ENCODE data around the gene ICAM3.

ICAM3 gene

DNA sequence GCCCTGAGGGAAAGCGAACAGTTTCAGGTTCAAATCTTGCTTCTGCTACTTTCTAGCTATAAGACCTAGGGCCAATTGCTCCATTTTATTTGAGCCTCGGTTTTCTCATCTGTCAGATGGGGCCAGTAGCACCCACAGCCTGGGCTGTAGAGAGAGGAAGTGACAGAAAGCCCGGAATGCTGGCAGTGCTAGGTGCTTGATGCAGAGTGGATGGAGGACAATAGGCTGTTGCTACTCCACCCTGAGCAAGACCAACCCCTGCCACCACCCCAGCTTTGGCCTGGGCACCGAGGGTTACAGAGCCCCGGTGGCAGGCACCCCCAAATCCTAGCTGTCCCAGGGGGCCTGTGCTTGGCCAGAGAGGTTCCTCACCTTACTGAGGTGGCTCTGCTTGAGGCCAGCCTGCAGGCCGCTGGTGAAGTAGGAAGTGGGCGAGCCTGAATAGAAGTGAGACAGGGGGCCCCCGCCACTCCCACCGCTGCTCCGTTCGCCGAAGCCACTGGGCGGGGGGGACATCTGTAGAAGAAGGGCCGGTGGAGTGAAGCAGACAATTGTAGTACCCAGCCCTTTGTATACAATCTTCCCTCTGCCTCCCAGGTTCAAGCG is 21.5 kb downstream of the ICAM3 start:
- FAIRE-seq: no peak

DNA sequence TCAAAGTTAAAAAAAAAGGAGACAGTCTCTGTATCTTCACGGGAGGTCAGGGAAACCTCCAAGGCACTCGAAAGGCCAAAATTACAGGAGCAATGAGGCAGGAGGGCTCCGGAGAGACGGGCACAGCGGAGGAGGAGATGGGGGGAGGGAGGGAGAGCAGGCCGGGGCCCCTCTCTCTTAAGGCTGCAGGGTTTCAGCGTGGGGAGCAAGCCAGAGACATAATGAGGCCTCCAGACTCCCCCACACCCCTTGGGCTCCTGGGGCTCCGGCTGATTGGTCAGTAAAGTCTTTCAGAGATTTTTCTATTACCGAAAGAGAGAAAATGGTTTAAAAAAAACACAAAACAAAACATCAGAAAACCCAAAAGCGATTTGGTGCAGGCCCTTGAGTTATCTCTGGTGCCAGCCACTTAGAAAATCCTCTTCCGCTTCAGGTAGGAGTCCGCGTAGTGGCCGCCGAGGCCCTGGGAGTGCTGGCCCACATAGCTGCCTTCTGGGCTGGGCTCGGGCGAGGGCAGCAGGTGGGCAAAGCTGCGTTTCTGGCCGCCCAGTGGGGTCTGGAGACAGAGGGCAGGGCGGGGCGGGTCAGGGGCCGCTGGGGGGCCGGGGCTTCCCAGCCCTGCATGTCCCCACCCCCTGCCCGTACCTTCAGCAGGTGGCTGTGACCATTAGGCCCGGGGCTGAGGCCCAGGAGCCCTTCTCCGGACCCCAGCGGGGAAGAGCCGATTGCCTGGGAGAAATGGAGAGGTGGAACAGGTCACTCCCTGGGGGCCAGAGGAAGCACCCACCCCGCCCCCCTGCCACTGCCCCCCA is 22.2 kb downstream of the ICAM3 start:
- no peak for FAIRE-seq

DNA sequence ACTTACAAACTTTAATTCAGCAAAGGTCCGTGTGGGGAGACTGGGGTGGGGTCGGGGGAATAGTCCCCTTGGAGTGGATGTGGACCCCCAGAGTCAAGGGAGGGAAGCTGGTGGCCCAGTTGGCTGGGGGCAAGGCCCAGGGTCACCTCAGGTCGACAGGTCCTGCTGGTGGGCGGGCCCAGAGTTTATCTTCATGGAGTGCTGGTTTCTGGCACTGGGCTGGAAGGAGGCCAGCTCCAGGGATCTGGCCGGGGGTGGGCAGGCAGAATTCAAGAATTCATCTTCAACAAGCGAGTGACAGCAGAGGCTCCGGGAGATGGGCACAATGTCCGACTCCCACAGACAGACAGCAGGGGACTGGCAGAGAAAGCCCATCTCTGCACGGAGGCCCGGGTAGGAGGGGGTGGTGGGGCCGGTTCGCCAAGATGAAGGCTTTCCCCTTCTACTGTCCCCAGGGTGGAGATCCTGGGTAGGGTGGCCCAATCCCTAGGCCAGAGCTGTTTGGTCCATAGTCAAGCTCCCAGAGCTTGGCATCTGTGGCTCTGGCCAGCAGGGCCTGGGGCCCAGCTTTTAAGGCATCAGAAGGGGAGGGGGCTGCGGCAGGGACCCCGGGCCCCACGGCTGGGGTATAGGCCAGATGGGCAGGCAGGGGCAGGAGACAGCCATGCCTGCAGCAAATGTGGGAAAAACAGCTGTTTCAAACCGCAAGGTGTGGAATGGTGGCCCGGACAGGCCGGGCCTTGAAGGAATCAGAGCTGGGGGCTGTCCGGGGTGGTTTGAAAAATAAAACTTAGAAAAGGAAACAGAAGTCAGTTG is 23.0 kb downstream of the ICAM3 start:
- FAIRE-seq: no peak

DNA sequence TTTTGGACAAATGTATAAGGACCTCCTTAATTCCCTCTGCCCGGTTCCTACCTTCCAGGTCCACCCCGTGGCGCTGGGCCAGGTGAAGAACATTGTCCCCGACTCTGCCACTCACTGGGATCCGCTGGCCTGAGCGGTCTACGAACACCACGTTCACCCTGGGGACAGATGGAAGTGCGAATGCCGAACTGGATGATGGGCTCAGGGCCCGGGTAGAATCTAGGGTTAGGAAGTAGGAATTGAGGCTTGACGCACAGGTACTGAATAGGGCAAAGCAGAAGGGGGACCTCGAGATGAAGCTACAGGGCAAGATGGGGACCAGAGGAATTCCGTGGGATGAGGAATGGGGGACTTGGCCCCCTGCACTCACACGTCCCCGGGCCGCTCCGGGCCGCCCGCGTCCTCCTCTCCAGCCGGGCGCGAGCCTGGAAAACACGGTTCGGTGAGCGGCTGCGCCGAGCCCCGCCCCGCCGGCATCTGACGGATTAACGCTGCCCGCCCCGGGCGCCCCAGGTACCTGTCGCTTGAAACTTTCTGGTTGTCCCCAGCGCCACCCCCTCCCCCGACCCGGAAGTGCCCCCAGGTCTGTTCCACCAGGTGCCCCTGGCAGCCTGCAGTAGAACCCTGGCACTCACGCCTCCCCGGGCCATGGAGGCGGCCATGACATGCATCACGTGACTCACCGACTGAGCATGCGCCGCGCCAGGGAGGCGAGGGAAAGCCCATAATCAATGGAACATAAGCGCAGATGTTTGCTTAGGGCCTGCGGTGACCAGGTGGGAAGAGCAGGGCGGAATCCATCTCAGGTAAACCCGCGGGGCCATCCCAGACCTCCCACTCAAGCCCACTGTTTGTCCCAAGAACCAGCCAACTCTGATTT is 23.8 kb downstream of the ICAM3 start, which contains the start of gene FDX2:
TSS of gene FDX2 (minus strand) at position 681 of the 880 bp plus-strand sequence. CDS start at position 662, 19 bp downstream.
- no peak for FAIRE-seq

DNA sequence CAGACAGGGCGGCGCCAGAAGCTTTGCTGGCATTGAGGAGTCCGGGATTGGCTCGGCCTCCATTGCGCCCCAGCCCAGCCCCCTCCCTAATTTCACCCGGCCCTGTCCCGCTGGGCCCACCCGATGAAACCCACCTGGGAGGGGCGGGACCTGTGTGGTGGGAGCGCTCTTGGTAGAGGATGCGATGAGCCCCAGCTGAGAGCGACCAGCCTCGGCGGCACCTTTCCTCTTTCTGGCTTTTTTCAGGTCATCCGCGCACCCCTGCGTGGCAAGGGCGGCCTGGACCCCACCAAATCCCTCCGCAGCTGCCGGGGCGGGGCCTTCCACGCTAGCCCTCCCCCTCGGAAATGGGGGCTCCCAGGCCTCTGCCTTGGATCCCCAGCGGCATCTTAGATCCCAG is 30.0 kb downstream of the ICAM3 start, which contains the start of gene ZGLP1:
TSS of gene ZGLP1 (minus strand) at position 393 of the 400 bp plus-strand sequence.
- no peak for FAIRE-seq

DNA sequence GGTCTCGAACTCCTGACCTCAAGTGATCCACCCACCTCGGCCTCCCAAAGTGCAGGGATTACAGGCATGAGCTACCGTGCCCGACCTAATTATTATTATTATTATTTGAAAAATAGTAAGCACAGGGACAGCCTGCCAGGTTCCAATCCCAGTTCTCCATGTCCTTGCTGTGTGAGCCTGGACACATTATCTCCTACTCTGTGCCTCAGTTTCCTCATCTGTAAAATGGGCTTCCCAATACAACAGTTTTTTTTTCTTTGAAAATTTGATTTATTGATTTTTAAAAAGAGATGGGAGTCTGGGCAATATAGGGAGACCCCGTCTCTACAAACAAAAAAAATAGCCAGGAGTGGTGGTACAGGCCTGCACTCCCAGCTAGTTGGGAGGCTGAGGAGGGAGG is 33.1 kb downstream of the ICAM3 start:
- FAIRE-seq: no peak

DNA sequence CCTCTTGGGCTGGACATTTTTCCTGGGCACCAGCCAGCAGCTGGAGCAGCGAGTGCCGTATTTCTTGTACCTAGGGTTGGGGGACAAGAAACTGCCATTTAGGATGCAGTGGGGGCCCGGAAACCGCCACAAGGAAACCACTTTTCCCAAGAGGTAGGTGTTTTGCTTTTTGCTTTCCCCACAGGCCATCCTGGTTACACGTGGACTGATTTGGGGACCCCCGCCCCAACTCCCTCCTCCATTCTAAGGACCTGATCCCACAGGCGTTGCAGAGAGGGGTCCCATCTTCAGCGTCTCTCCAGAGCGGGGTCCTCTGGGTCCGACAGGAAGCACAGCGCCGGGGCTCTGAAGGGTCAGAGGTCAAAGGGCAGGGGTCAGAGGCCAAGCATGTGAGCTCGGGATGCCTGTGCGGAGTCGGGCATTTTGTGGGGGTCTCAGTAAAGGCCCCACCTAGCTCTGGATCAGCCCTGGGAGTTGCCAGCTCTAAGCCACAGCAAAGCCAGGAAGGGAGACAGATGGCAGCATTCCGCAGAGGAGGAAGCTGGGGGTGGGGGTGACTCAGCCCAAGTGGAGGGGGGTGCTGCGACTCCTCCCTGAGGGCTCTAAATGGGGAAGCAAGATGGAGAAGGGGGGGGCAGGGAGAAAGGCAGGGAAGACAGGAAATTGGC is 34.2 kb downstream of the ICAM3 start:
- FAIRE-seq: no peak

DNA sequence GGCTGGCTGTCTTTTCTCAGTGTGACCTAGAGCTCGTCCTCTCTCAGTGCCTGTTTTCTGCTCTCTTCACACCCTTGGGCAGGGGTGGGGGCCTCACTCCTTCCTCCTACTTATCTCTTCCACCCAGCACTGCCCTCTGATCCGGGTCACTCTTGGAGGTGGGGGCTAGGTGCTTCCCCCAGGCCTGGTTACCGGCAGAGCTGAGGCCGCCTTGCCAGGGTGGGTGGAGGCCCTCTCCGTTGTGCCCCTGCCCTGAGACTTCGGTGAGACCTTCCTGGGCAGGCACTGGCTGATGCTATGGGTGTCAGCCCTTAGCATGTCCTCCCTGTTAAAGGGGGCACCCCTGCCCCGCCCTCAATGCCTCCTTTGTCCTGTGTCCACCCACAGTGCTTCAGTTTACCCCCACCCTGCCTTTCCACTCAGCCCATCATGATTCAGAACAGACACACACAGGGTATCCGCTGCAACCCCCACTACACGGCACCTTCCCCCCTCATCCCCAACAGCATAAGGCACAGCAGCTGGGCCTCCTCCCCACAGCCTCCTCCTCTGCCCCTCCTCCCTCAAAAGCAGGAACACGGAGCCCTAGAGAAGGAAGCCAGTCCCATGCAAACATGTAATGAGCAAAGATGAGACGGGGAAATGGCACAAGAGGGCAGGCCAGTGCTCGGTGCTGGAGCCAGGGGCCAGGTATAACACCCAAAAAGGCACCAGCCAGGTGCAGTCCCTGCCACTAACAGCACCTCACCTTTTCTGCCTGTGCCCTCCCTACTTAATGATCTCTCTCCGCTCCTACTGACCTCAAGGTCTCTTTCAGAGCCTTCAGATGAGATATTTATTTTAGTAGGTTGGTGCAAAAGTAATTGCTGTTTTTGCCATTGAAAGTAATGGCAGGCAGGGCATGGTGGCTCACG is 39.6 kb downstream of the ICAM3 start:
- no peak for FAIRE-seq

DNA sequence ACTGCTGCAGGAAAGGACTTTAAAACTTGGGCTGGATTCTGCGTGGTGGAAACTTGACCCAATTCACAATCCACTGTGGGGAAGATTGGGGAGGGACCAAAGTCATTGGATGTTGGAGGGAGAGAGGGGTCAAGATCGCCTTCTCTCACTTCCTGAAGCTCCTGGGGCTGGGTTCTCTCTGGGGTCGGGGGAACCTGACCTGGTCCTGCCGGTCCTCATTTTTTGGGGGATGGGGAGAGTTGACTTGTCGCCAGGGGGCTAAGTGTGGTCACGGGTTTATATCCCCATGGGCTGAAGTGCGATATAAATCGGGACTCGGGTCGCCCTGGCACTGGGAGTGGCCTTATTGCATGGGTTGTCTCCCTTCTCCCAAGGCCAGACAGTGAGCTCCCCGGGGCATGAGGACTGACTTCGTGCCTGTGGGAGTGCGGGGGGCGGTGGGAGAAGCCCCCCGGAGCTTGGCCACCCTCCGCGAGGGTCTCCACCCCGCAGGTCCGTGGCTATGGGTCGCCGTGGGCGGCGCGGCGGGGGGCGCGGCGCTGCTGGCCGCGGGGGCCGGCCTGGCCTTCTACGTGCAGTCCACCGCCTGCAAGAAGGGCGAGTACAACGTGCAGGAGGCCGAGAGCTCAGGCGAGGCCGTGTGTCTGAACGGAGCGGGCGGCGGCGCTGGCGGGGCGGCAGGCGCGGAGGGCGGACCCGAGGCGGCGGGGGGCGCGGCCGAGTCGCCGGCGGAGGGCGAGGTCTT is 43.4 kb downstream of the ICAM3 start:
- no peak for FAIRE-seq

DNA sequence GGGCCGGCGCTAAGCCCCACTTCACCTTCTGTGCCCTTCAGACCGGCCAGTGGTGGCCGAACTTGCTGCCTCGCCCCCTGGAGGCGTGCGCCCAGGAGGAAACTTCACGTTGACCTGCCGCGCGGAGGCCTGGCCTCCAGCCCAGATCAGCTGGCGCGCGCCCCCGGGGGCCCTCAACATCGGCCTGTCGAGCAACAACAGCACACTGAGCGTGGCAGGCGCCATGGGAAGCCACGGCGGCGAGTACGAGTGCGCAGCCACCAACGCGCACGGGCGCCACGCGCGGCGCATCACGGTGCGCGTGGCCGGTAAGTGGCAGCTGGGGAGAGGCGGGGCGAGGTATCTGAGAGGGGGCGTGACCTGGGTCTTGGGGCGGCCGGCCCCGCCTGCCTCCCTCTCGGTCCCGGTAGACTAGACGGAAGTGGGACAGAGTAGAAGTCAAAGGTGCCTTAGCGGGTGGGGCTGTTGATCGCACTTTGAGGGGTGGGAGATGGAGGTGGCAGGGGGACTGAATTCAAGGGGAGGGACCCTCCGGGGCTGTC is 44.0 kb downstream of the ICAM3 start:
- no peak for FAIRE-seq

DNA sequence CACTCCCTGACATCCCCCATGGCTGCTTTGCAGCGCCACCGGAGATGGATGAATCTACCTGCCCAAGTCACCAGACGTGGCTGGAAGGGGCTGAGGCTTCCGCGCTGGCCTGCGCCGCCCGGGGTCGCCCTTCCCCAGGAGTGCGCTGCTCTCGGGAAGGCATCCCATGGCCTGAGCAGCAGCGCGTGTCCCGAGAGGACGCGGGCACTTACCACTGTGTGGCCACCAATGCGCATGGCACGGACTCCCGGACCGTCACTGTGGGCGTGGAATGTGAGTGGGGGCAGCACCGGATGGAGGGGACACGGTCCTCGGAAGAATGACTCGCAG is 45.1 kb downstream of the ICAM3 start:
- no peak for FAIRE-seq

DNA sequence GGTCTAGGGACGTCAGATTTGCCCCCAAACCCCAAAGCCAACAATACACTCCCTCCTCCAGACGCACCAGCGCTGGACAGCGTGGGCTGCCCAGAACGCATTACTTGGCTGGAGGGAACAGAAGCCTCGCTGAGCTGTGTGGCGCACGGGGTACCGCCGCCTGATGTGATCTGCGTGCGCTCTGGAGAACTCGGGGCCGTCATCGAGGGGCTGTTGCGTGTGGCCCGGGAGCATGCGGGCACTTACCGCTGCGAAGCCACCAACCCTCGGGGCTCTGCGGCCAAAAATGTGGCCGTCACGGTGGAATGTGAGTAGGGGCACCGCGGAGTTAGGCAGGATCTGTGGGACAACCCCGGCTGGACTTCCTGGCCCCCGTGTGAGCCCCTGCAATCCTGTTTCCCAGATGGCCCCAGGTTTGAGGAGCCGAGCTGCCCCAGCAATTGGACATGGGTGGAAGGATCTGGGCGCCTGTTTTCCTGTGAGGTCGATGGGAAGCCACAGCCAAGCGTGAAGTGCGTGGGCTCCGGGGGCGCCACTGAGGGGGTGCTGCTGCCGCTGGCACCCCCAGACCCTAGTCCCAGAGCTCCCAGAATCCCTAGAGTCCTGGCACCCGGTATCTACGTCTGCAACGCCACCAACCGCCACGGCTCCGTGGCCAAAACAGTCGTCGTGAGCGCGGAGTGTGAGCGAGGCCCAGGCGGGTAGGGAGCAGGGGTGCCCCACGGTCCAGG is 45.6 kb downstream of the ICAM3 start:
- no peak for FAIRE-seq

DNA sequence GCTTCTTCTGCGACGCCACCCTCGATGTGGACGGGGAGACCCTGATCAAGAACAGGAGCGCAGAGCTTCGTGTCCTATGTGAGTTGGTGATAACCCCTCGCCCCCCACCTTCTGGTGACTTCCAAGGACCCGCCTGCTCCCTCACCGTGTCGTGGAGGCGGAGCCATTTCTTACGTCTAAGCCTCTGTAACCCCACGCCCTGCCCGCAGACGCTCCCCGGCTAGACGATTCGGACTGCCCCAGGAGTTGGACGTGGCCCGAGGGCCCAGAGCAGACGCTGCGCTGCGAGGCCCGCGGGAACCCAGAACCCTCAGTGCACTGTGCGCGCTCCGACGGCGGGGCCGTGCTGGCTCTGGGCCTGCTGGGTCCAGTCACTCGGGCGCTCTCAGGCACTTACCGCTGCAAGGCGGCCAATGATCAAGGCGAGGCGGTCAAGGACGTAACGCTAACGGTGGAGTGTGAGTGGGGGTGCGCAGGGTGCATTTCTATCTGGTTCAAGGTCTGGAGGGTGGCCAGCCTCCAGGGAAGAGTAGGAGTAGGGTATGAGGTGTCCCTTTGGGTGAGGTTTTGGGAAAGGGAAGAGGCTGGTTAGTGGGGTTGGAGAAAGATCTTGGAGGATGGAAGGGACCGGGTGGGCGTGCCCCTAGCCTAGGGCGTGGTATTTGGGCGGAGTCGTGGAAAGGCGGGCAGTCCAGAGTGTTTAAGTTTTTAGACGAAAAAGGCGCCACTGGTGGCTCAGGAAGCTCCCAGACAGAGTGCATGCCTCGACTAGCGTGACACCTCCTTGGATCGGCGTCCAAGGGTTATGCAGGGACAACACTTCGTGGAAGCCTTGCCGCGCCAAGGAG is 46.4 kb downstream of the ICAM3 start:
- FAIRE-seq: no peak

DNA sequence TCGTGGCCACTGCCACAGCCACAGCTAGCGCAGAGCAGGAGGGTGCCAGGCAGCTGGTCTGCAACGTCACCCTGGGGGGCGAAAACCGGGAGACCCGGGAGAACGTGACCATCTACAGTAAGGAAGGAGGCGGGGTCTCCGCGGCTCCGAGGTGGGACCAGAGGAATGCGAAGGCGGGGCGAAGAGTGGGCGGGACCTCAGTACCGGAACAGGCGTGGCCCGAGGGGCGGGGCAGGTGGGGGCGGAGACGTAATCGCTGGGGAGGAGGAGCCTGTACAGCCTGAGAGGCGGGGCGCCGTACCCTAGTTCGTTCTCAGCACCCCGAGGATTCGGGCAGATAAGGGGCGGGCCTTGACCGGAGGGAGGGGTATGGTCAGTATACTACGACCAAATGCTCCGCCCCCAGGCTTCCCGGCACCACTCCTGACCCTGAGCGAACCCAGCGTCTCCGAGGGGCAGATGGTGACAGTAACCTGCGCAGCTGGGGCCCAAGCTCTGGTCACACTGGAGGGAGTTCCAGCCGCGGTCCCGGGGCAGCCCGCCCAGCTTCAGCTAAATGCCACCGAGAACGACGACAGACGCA is 47.1 kb downstream of the ICAM3 start:
- FAIRE-seq: no peak

DNA sequence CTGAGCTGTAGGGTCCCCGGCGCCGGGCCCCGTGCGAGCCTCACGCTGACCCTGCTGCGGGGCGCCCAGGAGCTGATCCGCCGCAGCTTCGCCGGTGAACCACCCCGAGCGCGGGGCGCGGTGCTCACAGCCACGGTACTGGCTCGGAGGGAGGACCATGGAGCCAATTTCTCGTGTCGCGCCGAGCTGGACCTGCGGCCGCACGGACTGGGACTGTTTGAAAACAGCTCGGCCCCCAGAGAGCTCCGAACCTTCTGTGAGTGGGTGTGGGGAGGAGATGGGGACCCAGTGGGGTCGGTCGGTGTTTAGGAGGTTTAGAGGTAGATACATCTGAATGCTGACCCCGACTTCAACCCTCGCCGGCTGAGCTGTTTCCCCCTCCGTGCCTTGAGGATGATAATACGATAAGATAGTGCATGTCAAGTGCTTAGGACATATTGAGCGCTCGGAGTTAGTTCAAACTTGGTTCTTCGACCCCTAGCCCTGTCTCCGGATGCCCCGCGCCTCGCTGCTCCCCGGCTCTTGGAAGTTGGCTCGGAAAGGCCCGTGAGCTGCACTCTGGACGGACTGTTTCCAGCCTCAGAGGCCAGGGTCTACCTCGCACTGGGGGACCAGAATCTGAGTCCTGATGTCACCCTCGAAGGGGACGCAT is 47.7 kb downstream of the ICAM3 start:
- no peak for FAIRE-seq

DNA sequence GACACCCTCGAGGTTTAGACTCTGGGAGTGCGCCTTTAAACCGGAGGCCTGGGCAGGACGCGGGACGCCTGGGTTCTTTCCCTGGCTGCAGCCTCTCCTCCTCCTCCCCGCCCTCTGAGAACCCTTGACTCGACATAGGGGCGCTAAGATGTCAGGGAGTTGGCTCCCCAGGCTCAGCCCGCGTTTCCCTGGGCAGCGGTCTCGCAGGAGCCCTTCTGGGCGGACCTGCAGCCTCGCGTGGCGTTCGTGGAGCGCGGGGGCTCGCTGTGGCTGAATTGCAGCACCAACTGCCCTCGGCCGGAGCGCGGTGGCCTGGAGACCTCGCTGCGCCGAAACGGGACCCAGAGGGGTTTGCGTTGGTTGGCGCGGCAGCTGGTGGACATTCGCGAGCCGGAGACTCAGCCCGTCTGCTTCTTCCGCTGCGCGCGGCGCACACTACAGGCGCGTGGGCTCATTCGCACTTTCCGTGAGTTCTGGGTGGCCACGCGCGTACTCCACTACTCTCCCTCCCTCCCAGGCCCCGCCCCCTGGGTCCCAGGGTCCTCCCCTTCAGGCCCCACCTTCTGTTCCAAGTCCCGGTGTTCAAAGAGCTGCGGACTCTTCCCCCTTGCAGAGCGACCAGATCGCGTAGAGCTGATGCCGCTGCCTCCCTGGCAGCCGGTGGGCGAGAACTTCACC is 48.4 kb downstream of the ICAM3 start:
- no peak for FAIRE-seq
